Measurements from ENCODE around the gene BRI3. TPM values are rescaled to one million over a fixed set of nuclear protein-coding genes. Genes with fewer than 3 reads are reported as not detected.

BRI3 gene
- total and polyA plus RNA-seq, 2 of the 13 experiments (the other 11 are each of a cell fraction or from before 2014, with no cell fraction given), result 54.0 to 103 TPM

DNA sequence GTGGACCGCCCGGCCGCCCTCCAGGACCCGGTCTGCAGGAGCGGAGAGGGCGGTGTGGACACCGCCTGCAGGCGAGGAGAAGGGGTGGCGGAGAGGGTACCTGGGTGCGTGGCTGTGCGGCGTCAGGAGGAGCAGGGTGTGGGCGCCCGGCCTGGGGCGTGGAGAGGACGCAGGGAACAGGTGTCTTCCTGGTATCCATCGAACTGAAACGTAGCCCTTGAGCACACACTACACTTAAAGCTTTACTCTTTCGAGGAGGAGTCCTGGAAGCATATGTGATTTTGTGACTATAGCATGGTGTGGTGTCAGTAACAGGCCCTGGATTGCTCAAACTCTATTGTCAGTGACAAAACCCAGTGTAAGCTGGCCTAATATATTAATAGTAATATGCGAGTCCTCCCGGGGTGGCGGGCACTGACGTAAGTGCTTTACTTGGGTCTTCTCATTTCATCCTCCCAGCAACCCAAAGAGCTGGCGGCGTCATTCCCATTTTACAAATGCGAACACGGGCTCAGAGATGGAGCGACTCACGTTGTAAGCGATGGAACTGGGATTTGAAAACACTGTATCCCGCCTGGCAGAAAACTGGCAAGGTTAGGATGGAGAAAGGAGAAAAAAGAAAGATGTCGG, 28.9 kb upstream of the BRI3 start:
- intact Hi-C loops (cut with micrococcal nuclease; ENCODE audit: unreplicated experiment), result no loop called here
- Histone ChIP-seq H3K27ac (ENCODE audit: extremely low read length, insufficient read depth, low read length) (peak overlapping the region; percentile 61), H3K9me3 (ENCODE audit: low read length) (no peaks in the 10 kb centered on the region), H3K4me2 (ENCODE audit: low read depth, low read length) (peak overlapping the region; percentile 87), H3K27me3 (ENCODE audit: control insufficient read depth in 1 of 2, insufficient read depth in 2 of 2, low read length in 2 of 2) (no peaks in the 10 kb centered on the region; a peak in 1 of 5 replicates), H2AFZ (ENCODE audit: low read length) (no peak overlapping the region), H3K4me3 (replicated peaks in 1 of 3; ENCODE audit: insufficient read depth in 1 of 3, low read depth in 2 of 3, low read length in 3 of 3) (peak overlapping the region; percentile 66 to 100 (median 88)), H3K4me1 (ENCODE audit: insufficient read depth, low read length) (peaks cover 31% of the 10 kb centered on the region), H3K9ac (ENCODE audit: insufficient read depth, low read depth, low read length) (peak overlapping the region; percentile 71), H4K20me1 (ENCODE audit: insufficient read depth, low read length) (no peaks in the 10 kb centered on the region), H3K79me2 (ENCODE audit: insufficient read depth, low read length) (peaks cover 21% of the 10 kb centered on the region), H3K36me3 (replicated peaks in 1 of 2; ENCODE audit: control insufficient read depth in 1 of 2, insufficient read depth in 2 of 2, low read length in 2 of 2) (peaks cover under 1 to 6% of the 10 kb centered on the region in 2 experiments; a peak in 2 of 5 replicates)
- in situ Hi-C loops (cut with HindIII; ENCODE audit: extremely low pct_ligation_motif_present, low pct_unique_long_range_greater_than_20kb), result no loop called here
- ATAC-seq (no peak), FAIRE-seq (no peak), DNase-seq (ENCODE audit: low spot score) (no peak)
- POLR2A ChIA-PET, result no interaction called here
- BruUV-seq (replicated peaks), result TSS peak; percentile 76
- WGBS (ENCODE audit: low lambda C conversion rate), result 5% methylated on average over 22 of the region's 32 CpGs
- CTCF ChIA-PET (ENCODE audit: low intra/inter-chr PET ratio, low total read pairs), result no interaction called here
- no peak; the same call in 1 of the 2 replicates for TF ChIP-seq ATF7-NPFF (CRISPR knock-in tag; IDR thresholded peaks at IDR 0.05; ENCODE audit: low read depth)
- peak; percentile 64 for TF ChIP-seq ASH2L (IDR thresholded peaks at IDR 0.05; ENCODE audit: insufficient read length, low read depth, low read length)
- TF ChIP-seq ZNF180 (CRISPR knock-in tag; IDR thresholded peaks at IDR 0.05; ENCODE audit: borderline replicate concordance, low read depth), result no peak
- TF ChIP-seq, protein P1, sequence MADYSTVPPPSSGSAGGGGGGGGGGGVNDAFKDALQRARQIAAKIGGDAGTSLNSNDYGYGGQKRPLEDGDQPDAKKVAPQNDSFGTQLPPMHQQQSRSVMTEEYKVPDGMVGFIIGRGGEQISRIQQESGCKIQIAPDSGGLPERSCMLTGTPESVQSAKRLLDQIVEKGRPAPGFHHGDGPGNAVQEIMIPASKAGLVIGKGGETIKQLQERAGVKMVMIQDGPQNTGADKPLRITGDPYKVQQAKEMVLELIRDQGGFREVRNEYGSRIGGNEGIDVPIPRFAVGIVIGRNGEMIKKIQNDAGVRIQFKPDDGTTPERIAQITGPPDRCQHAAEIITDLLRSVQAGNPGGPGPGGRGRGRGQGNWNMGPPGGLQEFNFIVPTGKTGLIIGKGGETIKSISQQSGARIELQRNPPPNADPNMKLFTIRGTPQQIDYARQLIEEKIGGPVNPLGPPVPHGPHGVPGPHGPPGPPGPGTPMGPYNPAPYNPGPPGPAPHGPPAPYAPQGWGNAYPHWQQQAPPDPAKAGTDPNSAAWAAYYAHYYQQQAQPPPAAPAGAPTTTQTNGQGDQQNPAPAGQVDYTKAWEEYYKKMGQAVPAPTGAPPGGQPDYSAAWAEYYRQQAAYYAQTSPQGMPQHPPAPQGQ (CRISPR knock-in tag; IDR thresholded peaks at IDR 0.05; ENCODE audit: borderline replicate concordance), result no peak
- TF ChIP-seq RBAK (CRISPR knock-in tag; IDR thresholded peaks at IDR 0.05), result peak; percentile 35; the same call in 1 of the 2 replicates
- no peak for TF ChIP-seq NKX3-1 (CRISPR knock-in tag; IDR thresholded peaks at IDR 0.05)
- TF ChIP-seq MXD1 (CRISPR knock-in tag; IDR thresholded peaks at IDR 0.05), result no peak
- TF ChIP-seq, protein P2, sequence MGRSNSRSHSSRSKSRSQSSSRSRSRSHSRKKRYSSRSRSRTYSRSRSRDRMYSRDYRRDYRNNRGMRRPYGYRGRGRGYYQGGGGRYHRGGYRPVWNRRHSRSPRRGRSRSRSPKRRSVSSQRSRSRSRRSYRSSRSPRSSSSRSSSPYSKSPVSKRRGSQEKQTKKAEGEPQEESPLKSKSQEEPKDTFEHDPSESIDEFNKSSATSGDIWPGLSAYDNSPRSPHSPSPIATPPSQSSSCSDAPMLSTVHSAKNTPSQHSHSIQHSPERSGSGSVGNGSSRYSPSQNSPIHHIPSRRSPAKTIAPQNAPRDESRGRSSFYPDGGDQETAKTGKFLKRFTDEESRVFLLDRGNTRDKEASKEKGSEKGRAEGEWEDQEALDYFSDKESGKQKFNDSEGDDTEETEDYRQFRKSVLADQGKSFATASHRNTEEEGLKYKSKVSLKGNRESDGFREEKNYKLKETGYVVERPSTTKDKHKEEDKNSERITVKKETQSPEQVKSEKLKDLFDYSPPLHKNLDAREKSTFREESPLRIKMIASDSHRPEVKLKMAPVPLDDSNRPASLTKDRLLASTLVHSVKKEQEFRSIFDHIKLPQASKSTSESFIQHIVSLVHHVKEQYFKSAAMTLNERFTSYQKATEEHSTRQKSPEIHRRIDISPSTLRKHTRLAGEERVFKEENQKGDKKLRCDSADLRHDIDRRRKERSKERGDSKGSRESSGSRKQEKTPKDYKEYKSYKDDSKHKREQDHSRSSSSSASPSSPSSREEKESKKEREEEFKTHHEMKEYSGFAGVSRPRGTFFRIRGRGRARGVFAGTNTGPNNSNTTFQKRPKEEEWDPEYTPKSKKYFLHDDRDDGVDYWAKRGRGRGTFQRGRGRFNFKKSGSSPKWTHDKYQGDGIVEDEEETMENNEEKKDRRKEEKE (IDR thresholded peaks at IDR 0.05), result no peak
- TF ChIP-seq THAP11 (CRISPR knock-in tag; IDR thresholded peaks at IDR 0.05), result peak; percentile 21; the same call in 1 of the 2 replicates
- no peak for TF ChIP-seq ZNF646 (CRISPR knock-in tag; IDR thresholded peaks at IDR 0.05)
- peak; percentile 46; the same call in 1 of the 2 replicates for TF ChIP-seq SALL1 (CRISPR knock-in tag; IDR thresholded peaks at IDR 0.05)
- peak; percentile 69 for TF ChIP-seq TMF1 (CRISPR knock-in tag; IDR thresholded peaks at IDR 0.05; ENCODE audit: low read depth)
